Right lobe of liver (tissue), 6 donors: ENCODE measurements around the gene EPN3. TPM values are rescaled to one million over a fixed set of nuclear protein-coding genes. Genes with fewer than 3 reads are reported as not detected.
A peak's percentile ranks its signal among the peaks of the same experiment; 100 is the strongest.

Experiments
- ATAC-seq, 4 donors: fragments of 200-7000 bp; cut with Tn5 transposase; one replicate each; pipeline ENCODE4 v1.9.1; 2020; ENCODE audit warnings: mild to moderate bottlenecking in 4 of 4, moderate library complexity in 4 of 4
- DNase-seq, 3 donors: peaks; one replicate each; pipeline ENCODE4 v3.0.0-alpha.2; 2020
- H3K27ac ChIP-seq, 3 donors: fragments of 200-600 bp; one replicate each; pipeline ENCODE4 v1.8.0; 2022
- H3K27me3 ChIP-seq, 2 donors: fragments of 200-600 bp; one replicate each; pipeline ENCODE4 v1.8.0; 2022
- H3K36me3 ChIP-seq, 4 donors: fragments of 200-600 bp; sonication (generic) in 1 of 4; one replicate each; pipeline versions ENCODE4 v1.5.1 to v1.8.0; 2017 to 2022; ENCODE audit warnings: control low read depth in 1 of 4
- H3K4me1 ChIP-seq, 4 donors: fragments of 200-600 bp; sonication (generic) in 1 of 4; one replicate each; pipeline versions ENCODE4 v1.5.1 to v1.8.0; 2017 to 2022; ENCODE audit warnings: control low read depth in 1 of 4
- H3K4me3 ChIP-seq, 3 donors: fragments of 200-600 bp; one replicate each; pipeline ENCODE4 v1.8.0; 2022
- H3K9me3 ChIP-seq, 4 donors: fragments of 200-600 bp; sonication (generic) in 1 of 4; one replicate each; pipeline versions ENCODE4 v1.5.1 to v1.8.0; 2017 to 2022; ENCODE audit warnings: control low read depth in 1 of 4
- POLR2A ChIP-seq: fragments of 450-650 bp; IDR thresholded peaks from one replicate; pipeline ENCODE4 v1.6.1; 2017; ENCODE audit warnings: antibody characterized with exemption, mild to moderate bottlenecking
- WGBS: methylation state at CpG from one replicate; pipeline ENCODE4 v1.1.6; 2018; ENCODE audit warnings: low coverage, low lambda C conversion rate; ENCODE audit not compliant: insufficient coverage; ENCODE audit errors: missing lambda C conversion rate; 5-methylcytosine and 5-hydroxymethylcytosine counted together
- intact Hi-C, 2 donors: fragments of 100-400 bp; cut with DNase I; formaldehyde crosslinking; loops; one replicate each; pipeline versions ENCODE4 v1.11.2 to v1.14.1; 2022
- total RNA-seq, 6 experiments: library from RNA; depleted of rRNA in 2 of 6; stranded (reverse); fragments of >200 nt in 2 of 6; fragmentation: NEBNext Ultra II Directional in 3 of 6; extraction: Animal tissue kit (Norgen Biotek cat#: 25700) in 3 of 6; gene quantifications; one replicate each; pipeline versions ENCODE4 v1.1.0 to v1.2.4, GENCODE V29; 2016 to 2023
- TF ChIP-seq, protein P1 (sequence below), 4 donors: fragments of 200-600 bp in 3 of 4; fragments of 450-650 bp in 1 of 4; IDR thresholded peaks; one replicate each; pipeline versions ENCODE4 v1.5.1 to v1.8.0; 2016 to 2022; ENCODE audit warnings: antibody characterized with exemption in 4 of 4, mild to moderate bottlenecking in 2 of 4
- donor health status: DM: no; HTN: yes; CAD: no.
- donor health status: DM: no; HTN: no; CAD: no.
- donor health status: DM: no; HTN: no; CAD: no.
- donor health status: DM: no; HTN: yes; CAD: no.
- donor health status: DM: no; HTN: yes; CAD: no.

Gene EPN3
- total RNA-seq, 6 experiments from 2014 or later = 0.06 to 0.27 TPM; not detected in 4

- H3K36me3 ChIP-seq = no peaks in the 10 kb centered on the region
- no peaks in the 10 kb centered on the region for H3K27me3 ChIP-seq
- ATAC-seq = no peak
- H3K27ac ChIP-seq = no peak overlapping the region
- no peak overlapping the region for H3K4me3 ChIP-seq
- DNase-seq = no peak
- H3K9me3 ChIP-seq = no peaks in the 10 kb centered on the region
- 86% methylated on average over 2 of the region's 9 CpGs for WGBS
- TF ChIP-seq POLR2A = no peak
- TF ChIP-seq, protein P1, sequence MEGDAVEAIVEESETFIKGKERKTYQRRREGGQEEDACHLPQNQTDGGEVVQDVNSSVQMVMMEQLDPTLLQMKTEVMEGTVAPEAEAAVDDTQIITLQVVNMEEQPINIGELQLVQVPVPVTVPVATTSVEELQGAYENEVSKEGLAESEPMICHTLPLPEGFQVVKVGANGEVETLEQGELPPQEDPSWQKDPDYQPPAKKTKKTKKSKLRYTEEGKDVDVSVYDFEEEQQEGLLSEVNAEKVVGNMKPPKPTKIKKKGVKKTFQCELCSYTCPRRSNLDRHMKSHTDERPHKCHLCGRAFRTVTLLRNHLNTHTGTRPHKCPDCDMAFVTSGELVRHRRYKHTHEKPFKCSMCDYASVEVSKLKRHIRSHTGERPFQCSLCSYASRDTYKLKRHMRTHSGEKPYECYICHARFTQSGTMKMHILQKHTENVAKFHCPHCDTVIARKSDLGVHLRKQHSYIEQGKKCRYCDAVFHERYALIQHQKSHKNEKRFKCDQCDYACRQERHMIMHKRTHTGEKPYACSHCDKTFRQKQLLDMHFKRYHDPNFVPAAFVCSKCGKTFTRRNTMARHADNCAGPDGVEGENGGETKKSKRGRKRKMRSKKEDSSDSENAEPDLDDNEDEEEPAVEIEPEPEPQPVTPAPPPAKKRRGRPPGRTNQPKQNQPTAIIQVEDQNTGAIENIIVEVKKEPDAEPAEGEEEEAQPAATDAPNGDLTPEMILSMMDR (IDR thresholded peaks at IDR 0.05) = no peak
- H3K4me1 ChIP-seq = no peaks in the 10 kb centered on the region
- intact Hi-C loops = no loop called here
These were observed 30.1 kb upstream of the EPN3 start for GRCh38 chr17:50502301-50502990.

GRCh38 chr17:50505591-50506130, 26.9 kb upstream of the EPN3 start:
- H3K27me3 ChIP-seq = no peaks in the 10 kb centered on the region
- no peaks in the 10 kb centered on the region for H3K9me3 ChIP-seq
- peaks cover 0 to 4% (median 0%) of the 10 kb centered on the region in 4 donors for H3K4me1 ChIP-seq
- TF ChIP-seq POLR2A = no peak
- TF ChIP-seq, protein P1 (IDR thresholded peaks at IDR 0.05) = no peak
- no peak for ATAC-seq
- intact Hi-C loops = no loop called here
- no peak for DNase-seq
- H3K4me3 ChIP-seq = no peak overlapping the region
- H3K27ac ChIP-seq = no peak overlapping the region
- H3K36me3 ChIP-seq = no peaks in the 10 kb centered on the region
- 66% methylated on average over 5 of the region's 7 CpGs for WGBS

DNA sequence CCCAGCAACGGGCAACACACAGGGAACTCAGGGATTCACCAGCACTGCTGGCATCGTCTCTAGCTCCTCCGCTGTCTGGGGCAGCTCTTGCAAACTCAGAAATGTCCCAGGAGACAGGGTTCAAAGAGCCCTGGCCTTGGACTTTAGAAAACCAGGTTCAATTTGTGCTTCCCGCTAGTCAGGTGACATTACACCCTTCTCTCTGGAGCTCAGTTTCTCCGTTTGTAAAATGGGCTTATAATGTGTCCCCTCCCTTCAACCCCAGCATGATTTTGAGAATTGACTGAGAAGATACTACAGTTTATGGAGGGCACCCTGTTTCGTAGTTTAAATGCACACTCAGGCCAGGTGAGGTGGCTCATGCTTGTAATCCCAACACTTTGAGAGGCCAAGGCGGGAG, 26.2 kb upstream of the EPN3 start:
- H3K4me3 ChIP-seq = no peak overlapping the region
- no peak overlapping the region for H3K27ac ChIP-seq
- H3K4me1 ChIP-seq = peaks cover 0 to 4% (median 0%) of the 10 kb centered on the region in 4 donors
- no peaks in the 10 kb centered on the region for H3K9me3 ChIP-seq
- no peaks in the 10 kb centered on the region for H3K36me3 ChIP-seq
- no peak for DNase-seq
- no peaks in the 10 kb centered on the region for H3K27me3 ChIP-seq
- WGBS = 66% methylated on average over 3 of the region's 7 CpGs
- no peak for ATAC-seq
- intact Hi-C loops = no loop called here
- no peak for TF ChIP-seq POLR2A
- TF ChIP-seq, protein P1 (IDR thresholded peaks at IDR 0.05) = no peak

DNA sequence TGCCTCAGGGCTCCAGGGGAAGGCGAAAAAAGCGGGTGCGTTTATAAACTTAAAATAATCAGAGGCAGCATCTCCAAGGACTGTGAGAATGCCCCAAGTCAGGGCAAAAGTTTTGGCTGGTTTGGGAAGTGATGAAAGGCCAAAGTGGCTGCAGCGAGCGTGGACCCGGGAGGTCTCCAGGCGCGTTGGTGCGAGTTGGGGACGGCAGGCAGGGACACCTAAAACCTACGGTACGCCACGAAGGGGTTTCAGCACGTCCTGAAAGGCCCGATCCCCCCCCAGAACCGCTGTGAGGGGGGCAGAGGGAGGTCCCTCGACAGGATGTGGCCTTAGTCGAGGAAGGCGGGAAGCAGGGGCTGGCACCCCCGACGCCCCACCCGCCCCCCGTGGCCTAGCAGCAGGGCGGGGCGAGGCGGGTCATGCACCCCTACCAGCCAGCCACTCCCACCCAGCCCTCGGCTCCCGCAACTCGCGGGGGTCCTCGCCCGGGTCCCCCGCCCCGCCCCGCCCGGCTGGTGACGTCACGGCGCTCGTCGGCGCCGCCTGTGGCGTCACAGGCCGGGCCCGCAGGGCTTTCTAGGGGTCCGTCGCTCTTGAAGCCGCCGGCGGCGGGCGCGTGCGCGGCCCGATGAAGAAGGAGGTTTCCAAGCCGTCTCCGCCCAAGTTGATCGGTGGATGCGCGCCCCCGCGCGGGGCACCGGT, 24.5 kb upstream of the EPN3 start, which contains the start of gene MYCBPAP:
MYCBPAP (plus strand) TSS at position 569 of the 702 bp plus-strand sequence. CDS start 236 bp downstream, outside the sequence.
- 87% methylated on average over 5 of the region's 66 CpGs for WGBS

More for the DNA sequence above, 24.5 kb upstream of the EPN3 start, which contains the start of gene MYCBPAP:
- intact Hi-C loops = no loop called here
- H3K4me3 ChIP-seq = peak within 1 kb of the TSS; percentile 43 to 57 (median 49)
- H3K36me3 ChIP-seq = no peaks in the 10 kb centered on the region
- no peaks in the 10 kb centered on the region for H3K9me3 ChIP-seq
- H3K27me3 ChIP-seq = no peaks in the 10 kb centered on the region
- DNase-seq (peak; percentile 77 to 78 (median 78)), ATAC-seq (peak; percentile 77 to 86 (median 80))
- H3K4me1 ChIP-seq = peaks cover 0 to 4% (median 0%) of the 10 kb centered on the region in 4 donors
- no peak within 1 kb of the TSS for H3K27ac ChIP-seq
- TF ChIP-seq, protein P1 (IDR thresholded peaks at IDR 0.05) = peak in 2 of 4 donors; percentile 24 to 30
- no peak for TF ChIP-seq POLR2A
